Measurements from ENCODE around the gene RHOA.

DNA sequence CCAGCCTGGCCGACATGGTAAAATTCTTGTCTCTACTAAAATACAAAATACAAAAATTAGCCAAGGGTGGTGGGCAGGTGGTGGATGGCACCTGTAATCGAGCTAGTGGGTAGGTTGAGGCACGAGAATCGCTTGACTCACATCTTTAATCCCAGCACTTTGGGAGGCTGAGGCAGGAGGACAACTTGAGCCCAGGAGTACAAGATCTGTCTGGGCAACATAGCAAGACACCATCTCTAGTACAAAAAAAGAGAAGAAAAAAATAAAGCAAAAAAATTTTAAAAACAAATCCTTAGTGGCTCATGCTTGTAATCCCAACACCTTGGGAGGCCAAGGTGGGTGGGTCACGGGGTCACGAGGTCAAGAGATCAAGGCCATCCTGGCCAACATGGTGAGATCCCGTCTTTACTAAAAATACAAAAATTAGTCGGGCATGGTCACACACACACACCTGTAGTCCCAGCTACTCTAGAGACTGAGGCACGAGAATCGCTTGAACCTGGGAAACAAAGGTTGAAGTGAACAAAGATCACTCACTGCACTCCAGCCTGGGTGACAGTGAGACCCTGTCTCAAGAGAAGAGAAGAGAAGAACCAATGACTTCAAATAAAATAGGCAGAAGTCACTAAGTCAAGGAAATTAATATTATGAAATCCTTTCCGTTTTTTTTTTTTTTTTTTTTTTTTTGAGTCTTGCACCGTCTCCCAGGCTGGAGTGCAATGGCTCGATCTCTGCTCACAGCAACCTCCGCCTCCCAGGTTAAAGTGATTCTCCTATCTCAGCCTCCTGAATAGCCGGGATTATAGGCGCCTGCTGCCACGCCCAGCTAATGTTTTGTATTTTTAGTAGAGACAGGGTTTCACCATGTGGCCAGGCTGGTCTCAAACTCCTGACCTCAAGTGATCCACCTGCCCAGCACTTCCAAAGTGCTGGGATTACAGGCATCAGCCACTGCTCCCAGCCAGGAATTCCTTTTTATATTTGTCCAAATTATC, 4.9 kb downstream of the RHOA start:
- TF ChIP-seq, protein P1, sequence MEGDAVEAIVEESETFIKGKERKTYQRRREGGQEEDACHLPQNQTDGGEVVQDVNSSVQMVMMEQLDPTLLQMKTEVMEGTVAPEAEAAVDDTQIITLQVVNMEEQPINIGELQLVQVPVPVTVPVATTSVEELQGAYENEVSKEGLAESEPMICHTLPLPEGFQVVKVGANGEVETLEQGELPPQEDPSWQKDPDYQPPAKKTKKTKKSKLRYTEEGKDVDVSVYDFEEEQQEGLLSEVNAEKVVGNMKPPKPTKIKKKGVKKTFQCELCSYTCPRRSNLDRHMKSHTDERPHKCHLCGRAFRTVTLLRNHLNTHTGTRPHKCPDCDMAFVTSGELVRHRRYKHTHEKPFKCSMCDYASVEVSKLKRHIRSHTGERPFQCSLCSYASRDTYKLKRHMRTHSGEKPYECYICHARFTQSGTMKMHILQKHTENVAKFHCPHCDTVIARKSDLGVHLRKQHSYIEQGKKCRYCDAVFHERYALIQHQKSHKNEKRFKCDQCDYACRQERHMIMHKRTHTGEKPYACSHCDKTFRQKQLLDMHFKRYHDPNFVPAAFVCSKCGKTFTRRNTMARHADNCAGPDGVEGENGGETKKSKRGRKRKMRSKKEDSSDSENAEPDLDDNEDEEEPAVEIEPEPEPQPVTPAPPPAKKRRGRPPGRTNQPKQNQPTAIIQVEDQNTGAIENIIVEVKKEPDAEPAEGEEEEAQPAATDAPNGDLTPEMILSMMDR (IDR thresholded peaks at IDR 0.05), result no peak
- TF ChIP-seq POLR2A (IDR thresholded peaks at IDR 0.05), result no peak
